GM23338 (cell line): ENCODE measurements around the gene TM9SF4.

Source experiments
- ZNF331 ChIP-seq: fragments of 250-450 bp; sonication (Bioruptor Pico); IDR thresholded peaks from 2 replicates; pipeline ENCODE4 v1.5.0; 2020; ENCODE audit warnings: low read depth, mild to moderate bottlenecking, moderate library complexity
- TF ChIP-seq, protein P1 (sequence below), 2 experiments: fragments of 200-600 bp in 1 of 2; sonication (generic) in 1 of 2; conservative IDR thresholded peaks; 2 replicates each; pipeline versions ENCODE4 v1.5.1 to v1.6.1; 2016 to 2017; ENCODE audit warnings: antibody characterized with exemption in 2 of 2, low read depth in 2 of 2, mild to moderate bottlenecking in 2 of 2, moderate library complexity in 1 of 2

GRCh38 chr20:32125506-32125905 lies 16.0 kb downstream of the TM9SF4 start:
- TF ChIP-seq, protein P1, sequence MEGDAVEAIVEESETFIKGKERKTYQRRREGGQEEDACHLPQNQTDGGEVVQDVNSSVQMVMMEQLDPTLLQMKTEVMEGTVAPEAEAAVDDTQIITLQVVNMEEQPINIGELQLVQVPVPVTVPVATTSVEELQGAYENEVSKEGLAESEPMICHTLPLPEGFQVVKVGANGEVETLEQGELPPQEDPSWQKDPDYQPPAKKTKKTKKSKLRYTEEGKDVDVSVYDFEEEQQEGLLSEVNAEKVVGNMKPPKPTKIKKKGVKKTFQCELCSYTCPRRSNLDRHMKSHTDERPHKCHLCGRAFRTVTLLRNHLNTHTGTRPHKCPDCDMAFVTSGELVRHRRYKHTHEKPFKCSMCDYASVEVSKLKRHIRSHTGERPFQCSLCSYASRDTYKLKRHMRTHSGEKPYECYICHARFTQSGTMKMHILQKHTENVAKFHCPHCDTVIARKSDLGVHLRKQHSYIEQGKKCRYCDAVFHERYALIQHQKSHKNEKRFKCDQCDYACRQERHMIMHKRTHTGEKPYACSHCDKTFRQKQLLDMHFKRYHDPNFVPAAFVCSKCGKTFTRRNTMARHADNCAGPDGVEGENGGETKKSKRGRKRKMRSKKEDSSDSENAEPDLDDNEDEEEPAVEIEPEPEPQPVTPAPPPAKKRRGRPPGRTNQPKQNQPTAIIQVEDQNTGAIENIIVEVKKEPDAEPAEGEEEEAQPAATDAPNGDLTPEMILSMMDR (conservative IDR thresholded peaks at IDR 0.05; ENCODE audit: low read depth in 2 of 2) = no peak
- no peak for TF ChIP-seq ZNF331 (CRISPR knock-in tag)
